ENCODE measurements around the gene ZFP1.
"Not testable (repeated sequence)": the region's sequence is repeated elsewhere in the genome, so short reads cannot be mapped to it uniquely, and the experiment has no call there.

ZFP1 gene

DNA sequence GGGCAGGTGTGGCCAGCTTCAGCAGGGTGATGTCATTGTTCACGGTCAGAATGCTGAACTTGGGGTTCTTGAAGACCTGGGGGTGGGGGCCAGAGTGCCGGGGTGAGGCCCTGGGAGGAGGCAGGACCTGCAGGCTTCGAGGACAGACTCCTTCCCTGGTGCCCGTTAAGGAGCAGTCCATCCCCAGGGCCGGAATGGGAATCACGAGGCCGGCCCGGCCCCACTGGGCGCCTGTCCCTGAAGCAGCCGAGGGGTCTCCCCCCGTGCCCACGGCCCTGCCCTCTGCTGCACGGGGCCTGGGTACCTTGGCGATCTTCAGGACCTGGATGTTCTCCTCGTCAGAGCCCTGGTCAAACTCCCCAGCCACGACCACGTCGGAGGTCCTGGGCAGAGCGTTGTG lies 57.1 kb downstream of the ZFP1 start:
- DNase-seq, result not testable (repeated sequence)

GRCh38 chr16:75205961-75206748 lies 57.8 kb downstream of the ZFP1 start:
- DNase-seq, result not testable (repeated sequence)

DNA sequence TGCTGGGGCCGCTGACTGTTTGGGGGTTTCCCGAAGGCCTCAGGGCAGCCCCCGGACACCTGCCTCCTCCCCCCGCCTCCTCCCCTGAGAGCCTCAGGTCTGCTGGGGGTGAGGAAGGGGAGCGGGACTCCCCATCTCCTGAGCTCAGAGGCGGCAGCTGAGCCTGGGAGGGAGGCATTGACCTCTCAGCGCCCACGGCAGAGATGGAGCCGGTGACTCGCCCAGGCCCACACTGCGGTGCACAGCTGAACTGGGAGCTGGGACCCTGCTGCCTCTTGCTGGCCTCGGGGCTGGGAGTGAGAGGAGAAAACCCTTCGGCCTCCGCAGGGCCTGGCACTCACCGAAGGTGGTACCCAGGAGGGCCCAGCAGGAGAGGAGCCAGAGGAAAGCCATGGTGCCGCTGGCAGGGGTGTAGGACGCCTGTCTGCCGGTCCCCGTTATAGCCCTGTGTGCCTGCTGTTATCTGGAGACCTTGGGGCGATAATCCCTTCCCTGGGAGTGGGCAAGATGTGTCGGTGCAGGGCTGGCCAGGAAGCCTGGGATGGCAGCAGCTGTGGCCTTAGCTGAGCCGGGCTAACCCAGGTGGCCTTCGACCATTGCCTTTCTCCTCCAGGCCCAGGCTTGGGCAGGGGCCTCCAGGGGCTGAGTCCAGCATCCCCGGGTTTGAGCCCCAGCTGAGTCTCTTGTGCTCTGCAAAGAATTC lies 58.6 kb downstream of the ZFP1 start, which contains the start of gene CTRB2:
TSS of gene CTRB2 (minus strand) at position 413 of the 703 bp plus-strand sequence. CDS start at position 393, 20 bp downstream.
- no peak for DNase-seq

GRCh38 chr16:75207831-75208230 lies 59.5 kb downstream of the ZFP1 start:
- DNase-seq, result no peak

GRCh38 chr16:75208242-75208825 lies 60.0 kb downstream of the ZFP1 start:
- no peak for DNase-seq

GRCh38 chr16:75208861-75209505 lies 60.7 kb downstream of the ZFP1 start:
- no peak for DNase-seq

DNA sequence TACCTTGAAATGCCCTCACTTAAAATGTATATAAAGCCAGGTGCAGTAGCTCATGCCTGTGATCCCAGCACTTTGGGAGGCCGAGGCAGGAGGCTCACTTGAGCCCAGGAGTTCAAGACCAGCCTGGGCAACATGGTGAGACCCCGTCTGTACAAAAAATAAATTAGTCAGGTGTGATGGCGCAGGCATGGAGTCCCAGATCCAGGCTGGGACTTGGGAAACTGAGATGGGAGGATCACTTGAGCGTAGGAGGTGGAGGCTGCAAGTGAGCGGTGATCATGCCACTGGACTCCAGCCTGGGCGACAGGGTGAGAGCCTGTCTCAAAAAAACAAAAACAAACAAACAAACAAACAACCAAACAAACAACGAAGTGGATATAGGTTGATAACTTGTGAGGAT lies 61.2 kb downstream of the ZFP1 start:
- not testable (repeated sequence) for DNase-seq

- DNase-seq, result no peak
These were observed 61.6 kb downstream of the ZFP1 start for GRCh38 chr16:75209944-75210343.

- DNase-seq, result not testable (repeated sequence)
These were observed 63.0 kb downstream of the ZFP1 start for GRCh38 chr16:75211286-75211685.

- DNase-seq, result no peak
These were observed 67.8 kb downstream of the ZFP1 start for GRCh38 chr16:75216127-75216526.

DNA sequence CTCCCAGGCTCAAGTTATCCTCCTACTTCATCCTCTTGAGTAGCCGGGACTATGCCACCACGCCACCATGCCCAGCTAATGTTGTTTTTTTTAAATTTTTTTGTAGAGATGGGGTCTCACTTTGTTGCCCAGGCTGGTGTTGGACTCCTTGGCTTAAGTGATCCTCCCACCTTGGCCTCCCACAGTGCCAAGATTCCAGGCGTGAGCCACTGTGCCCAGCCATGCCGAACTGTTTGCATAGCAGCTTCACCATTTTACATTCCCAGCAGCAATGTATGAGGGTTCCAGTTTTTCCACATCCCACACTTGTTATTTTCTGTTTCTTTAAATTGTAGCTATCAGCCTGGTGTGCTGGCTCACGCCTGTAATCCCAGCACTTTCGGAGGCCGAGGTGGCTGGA lies 68.3 kb downstream of the ZFP1 start:
- DNase-seq, result no peak

DNA sequence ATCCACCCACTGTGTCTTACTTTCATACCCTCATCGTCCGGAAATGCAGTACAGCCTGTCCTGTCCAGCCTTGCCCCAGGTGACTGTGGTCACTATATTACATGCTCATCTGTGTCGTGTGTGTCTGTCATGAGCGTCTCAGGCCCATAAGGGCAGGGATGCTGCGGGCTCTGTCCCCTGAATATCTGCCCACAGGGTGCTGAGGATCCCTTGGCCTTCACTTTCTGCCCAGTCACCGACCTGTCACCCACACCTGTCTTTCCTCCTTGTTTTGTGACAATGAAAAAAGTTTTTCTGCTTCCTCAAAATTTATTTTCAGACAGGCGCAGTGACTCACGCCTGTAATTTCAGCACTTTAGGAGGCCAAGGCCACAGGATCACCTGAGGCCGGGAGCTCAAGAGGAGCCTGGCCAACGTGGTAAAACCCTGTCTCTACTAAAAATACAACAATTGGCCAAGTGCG lies 69.1 kb downstream of the ZFP1 start:
- DNase-seq, result no peak

DNA sequence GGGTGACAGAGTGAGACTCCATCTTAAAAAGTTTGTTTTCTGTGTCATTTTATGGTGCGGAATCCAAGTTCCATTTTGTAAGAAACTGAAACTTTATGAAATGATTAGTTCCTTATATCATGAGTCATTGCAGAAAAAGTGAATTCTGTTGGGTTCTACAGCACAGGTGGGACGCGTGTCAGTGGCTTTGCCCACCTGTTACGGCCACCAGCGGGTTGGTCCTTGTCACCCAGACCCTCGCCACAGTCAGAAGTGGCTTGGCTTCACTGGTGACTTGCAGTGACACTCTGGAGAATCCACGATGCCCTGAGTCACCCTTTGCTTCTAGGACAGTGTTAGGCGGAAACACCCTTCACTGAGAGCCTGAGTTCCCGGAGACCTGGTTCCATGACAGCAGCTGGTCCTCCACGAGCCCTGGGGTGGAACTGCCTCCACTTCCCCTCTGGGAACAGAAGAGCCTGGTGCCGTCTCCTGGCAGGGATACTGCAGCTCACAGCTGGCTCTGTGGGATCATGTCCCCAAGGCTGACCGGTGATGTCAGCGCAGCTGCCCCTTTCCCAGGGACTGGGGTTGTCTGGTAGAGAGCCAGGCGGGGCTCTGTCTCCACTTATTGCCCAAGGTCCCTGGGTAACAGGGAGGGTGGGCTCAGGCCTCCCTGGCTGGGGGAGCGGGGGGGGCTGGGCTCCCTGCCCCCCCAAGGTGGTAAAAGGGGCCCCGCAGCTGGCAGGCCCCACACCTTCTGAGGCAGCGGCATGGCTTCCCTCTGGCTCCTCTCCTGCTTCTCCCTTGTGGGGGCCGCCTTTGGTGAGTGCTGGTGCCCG lies 70.1 kb downstream of the ZFP1 start, which contains the start of gene CTRB1:
TSS of gene CTRB1 (plus strand) at position 733 of the 821 bp plus-strand sequence. CDS start at position 753, 20 bp downstream.
- DNase-seq, result no peak

- no peak for DNase-seq
These were observed 70.8 kb downstream of the ZFP1 start for GRCh38 chr16:75219088-75219487.

DNA sequence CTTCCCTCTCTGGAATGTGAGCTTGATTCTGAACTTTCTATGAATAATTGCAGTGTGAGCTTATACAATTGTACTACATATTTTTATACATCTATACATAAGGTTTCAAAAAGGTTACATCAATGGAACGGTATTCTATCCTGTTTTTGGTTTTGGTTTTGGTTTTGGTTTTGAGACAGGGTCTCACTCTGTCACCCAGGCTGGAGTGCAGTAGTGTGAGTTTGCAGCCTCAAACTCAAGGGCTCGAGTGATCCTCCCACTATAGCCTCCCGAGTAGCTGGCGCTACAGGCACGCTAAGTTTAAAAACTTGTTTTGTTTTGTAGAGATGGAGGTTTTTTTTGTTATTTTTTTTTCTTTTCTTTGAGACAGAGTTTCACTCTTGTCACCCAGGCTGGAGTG lies 71.5 kb downstream of the ZFP1 start:
- DNase-seq, result no peak
